HG03196 (cell line): ENCODE measurements around the gene NUP43.
"Not testable (repeated sequence)": the region's sequence is repeated elsewhere in the genome, so short reads cannot be mapped to it uniquely, and the experiment has no call there.

ENCODE experiments used
- ATAC-seq: cut with Tn5 transposase; IDR thresholded peaks from one replicate; pipeline ENCODE4 v1.9.1; 2021; ENCODE audit not compliant: unreplicated experiment

NUP43 gene

DNA sequence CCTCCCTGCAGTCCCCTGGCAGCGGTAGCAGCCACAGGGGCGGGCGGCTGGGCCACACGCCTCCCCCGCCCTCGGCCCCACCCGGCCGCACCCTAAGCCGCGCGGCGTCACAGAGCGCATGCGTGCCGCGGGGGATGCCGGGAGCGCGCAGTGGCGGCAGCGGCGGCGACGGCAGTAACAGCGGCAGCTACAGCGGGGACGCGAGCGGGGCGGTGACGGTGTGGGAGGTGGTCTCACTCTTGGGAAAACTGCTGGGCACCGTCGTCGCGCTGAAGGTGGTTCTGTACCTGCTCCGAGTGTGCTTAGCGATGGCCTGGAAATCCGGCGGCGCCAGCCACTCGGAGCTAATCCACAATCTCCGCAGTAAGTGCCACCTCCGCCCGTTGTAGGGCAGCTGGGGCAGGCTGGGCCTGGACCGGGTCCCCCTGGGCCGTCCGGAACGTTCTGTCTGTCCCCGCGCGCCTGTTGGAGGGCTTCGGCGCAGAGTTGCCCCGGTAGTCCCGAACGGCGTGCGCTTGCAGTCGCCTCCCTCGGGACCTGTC lies 3.3 kb upstream of the NUP43 start, which contains the start of gene PCMT1:
Gene PCMT1, plus strand, starts transcription at position 148 of the 542 bp plus-strand sequence. Its CDS starts 161 bp downstream, at position 309.
- peak; percentile 87 for ATAC-seq

DNA sequence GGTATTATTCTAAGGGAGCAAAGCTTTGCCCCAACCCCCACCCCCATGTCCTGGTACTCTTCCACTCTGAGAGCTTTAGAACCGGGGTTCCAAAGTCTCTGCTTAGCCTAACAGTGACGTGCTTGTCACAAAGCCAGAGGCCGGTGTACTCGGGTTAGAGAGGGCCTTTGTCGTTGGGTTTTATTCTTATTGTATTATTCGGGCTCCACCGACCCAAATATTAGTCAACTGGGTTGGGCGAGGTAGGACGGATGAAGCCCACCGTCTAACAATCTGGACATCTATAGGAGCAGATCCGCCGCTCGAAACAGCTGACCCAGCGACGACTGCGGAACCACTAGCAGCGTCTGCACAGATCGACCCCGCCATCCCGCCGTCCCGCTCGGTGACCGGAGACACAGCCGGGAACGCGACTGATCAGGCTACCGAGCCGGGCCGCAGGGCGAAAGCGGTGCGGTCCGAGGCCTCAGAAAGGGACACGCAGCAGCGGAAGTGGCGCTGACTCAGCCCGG lies 2.8 kb upstream of the NUP43 start:
- not testable (repeated sequence) for ATAC-seq

DNA sequence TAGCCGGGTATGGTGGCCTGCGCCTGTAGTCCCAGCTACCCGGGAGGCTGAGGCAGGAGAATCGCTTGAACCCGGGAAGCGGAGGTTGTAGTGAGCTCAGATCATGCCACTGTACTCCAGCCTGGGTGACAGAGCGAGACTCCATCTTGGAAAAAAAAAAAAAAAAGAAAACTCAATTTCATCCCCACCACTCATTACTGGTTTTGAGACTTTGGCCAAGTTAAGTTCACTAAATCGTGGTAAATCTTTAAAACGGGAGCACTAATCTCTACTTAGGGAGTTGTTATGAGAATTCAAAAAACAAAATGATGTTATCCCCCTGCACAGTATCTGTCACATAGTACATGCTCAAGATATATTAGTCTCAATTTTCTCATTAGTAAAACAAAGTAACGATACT lies 1.1 kb downstream of the NUP43 start:
- not testable (repeated sequence) for ATAC-seq

DNA sequence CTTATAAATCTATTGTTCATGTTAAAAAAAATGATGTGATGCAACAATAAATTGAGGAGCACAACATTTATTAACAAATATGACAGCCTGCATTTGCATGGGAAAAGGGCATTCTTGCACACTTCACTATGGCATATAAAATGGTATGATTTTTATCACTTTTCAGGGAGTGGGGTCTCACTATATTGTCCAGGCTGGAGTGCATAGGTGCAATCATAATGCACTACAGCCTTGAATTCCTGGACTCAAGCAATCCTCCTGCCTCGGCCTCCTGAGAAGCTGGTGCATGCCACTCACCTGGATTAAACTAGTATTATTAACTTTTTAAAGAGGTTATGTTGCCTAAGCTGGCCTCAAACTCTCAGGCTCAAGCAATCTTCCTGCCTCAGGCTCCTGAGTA lies 11.4 kb downstream of the NUP43 start:
- no peak for ATAC-seq

DNA sequence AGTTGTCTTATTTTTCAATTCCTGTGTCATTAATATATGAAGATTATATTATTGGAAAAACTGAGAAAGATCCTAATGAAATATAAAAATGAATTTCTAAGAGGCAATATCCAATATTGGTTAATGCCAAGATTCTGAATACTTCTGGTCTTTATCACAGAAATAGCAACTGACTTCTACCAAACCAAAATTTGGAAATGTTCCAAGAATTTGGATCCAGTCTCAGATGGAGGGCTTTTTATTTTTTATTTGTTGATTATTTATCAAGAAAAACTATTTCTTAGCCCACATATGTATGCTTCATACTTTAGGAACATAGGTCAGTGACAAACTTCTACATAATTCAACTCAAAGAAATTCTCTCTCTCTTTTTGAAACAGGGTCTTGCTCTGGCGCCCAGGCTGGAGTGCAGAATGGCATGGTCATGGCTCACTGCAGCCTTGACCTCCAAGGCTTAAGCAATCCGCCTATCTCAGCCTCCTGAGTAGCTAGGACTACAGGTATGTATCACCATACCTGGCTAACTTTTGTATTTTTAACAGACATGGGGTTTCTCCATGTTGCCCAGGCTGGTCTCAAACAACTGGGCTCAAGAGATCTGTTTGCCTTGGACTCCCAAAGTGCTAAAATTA lies 13.1 kb downstream of the NUP43 start:
- ATAC-seq: no peak

DNA sequence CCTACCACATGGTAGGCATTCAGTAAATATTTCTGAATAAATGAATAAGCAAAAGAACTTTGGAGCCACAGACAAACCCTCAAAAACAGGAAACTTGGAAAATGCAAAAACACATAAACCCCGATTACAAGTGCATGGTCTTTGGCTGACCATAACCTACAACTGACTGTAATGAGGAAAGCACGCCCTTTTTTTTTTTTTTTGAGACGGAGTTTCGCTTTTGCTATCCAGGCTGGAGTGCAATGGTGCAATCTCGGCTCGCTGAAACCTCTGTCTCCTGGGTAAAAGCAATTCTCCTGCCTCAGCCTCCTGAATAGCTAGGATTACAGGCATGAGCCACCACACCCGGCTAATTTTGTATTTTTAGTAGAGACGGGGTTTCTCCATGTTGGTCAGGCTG lies 16.5 kb downstream of the NUP43 start:
- no peak for ATAC-seq

- ATAC-seq: no peak
Observed at GRCh38 chr6:149728499-149729234, 17.7 kb downstream of the NUP43 start.

GRCh38 chr6:149727793-149728498 lies 18.4 kb downstream of the NUP43 start:
- no peak for ATAC-seq

GRCh38 chr6:149725785-149726184 lies 20.5 kb downstream of the NUP43 start:
- no peak for ATAC-seq

GRCh38 chr6:149723771-149724417 lies 22.4 kb downstream of the NUP43 start:
- no peak for ATAC-seq

- no peak for ATAC-seq
Observed at GRCh38 chr6:149723262-149723661, 23.1 kb downstream of the NUP43 start.

DNA sequence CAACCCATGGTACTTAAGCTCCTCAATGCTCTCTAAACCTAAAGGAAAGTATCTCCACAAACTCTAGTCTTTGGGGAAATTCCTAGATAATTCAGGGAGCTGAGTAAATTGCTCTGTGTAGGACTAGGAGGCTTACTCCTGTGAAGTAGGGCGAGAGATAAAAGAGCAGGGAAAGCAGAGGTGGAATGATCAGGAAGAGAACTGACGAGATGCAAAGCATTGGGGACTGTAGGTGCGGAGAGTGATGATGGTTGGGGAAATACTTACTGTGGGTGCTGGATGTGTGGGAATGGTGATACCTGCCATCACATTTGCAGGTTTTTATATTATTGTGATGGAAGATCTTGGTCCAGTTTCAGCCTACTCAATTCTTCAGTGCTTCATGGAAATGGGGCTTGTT lies 26.8 kb downstream of the NUP43 start:
- ATAC-seq: no peak

DNA sequence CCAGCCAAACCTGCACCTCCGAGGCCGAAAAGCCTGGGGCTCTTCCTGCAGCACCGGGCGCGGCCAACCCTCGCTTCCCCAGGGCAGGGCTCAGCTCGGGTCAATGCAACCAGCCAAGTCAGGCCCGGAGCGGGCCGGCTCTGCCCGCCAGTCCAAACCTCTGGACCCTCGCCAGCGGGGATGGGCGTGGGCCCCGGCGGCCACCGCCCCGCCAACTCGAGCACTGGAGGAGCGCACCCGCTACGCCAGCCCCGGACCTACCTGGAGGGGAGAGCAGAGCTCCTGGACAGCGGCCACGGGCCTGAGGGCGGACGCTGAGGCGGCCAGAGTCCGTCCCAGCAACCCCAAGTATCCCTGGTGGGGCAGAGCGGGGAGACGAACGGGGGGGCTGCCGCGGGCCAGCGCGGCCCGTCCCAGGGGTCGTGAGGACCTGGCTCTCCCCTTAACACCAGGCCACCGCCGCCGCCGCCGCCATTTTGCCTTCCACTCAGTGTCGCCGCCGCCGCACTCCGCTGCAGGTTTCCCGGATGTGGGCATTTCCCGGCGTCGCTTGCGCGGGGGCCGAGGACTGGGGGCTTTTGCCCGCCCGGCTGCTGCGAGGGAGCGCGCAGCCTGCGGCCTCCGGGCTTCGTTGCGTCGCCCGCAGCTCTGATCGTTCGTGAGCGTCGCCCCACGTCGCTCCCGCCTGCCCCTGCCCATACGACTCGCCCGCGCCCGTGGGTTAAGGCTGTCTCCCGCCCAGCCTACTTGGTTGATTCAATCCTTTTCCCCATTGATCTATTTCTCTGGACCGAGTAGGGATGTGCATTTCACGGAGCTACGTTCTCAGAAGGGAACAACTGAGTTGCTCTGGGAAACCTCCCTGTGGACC lies 28.5 kb downstream of the NUP43 start, which contains the start of gene LATS1:
Gene LATS1, minus strand, starts transcription at position 514 of the 871 bp plus-strand sequence. CDS start 15,975 bp downstream, outside the sequence.
- peak; percentile 88 for ATAC-seq

DNA sequence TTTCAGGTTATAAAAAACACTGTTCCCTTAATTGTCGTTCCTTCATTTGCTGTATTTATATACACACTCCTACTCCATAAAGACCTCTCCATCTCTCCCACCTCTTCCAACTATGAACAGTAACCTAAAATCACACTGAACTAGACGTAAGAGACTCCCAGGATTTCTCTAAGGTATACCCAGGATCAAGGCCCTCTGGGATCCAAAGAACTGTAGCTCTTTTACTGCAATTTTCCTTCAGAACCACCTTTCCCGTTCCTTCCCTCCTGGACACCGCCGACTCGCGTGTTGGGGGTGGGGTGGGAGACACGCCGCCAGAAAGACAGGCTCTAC lies 29.1 kb downstream of the NUP43 start:
- ATAC-seq: no peak

DNA sequence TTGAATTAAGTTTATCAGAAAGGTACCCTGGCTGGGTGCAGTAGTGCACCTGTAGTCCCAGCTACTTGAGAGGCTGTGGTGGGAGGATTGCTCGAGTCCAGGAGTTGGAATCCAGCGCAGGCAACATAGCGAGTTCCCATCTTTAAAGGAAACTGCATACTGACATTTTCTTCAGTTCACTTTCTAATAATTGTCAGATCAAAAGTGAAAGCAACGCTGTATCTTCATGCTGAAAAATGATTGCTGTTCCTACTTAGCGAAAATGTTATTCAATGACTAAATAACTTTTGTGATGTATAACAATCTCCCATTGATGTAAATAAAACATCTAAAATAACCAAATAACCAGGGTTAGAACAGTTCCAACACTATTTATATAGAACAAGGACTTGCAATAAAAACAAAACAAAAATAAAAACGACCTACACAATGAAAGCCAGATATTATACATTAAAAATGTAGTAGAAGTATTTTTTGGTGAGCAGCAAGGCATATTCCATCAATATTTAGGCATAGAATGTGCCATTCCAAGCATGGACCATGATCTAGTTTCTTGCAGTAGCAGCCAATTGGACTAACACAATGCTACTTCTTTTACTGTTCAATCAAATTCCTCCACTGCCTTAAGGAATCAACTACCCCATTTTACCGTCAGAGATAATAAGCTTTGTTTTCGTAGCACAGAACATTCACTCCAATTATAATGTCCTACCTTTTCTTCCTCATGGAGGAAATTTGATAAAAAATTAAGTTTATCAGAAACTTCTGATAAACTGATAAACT lies 30.0 kb downstream of the NUP43 start:
- no peak for ATAC-seq

DNA sequence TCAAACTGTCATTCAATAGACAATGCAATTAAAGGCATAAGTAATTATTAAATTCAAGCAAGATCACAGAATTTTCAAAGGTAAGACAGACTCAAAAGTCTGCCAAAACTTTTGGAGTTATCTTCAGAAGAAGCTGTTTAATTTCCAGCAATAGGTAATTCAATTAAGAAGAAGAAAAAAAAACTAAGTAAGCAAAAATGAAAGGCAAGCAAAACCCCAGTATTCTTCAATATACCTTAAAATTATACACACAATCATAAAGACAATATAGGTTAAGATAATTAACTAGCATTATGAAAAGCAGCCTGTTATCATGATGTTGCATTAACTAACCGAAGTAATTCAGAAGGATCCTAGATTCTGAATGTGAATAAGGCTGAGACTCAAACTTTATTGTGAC lies 31.9 kb downstream of the NUP43 start:
- no peak for ATAC-seq

DNA sequence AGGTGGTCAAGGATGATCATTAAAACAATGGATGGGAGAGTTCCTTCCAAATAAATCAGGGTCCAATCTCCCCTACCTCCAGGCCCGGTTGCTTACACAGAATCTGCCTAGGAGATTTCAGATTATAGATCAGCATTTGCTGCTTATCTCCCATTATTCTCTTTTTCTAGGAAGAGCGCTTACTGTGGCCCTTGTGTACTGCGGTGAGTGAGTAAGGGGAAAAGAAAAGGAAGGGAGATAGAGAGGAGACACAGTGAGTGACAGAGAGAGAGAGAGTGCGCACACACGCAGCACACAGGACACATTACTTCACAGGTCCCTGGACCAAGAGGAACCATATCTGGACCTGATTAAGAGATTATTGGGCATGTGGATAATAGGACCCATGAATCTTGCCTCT lies 34.6 kb downstream of the NUP43 start:
- ATAC-seq: no peak

- ATAC-seq: no peak
Observed at GRCh38 chr6:149701714-149702113, 44.6 kb downstream of the NUP43 start.

- ATAC-seq: no peak
Observed at GRCh38 chr6:149699150-149699549, 47.2 kb downstream of the NUP43 start.
